ENCODE results near the gene CBX5.
"Not testable (repeated sequence)": the region's sequence is repeated elsewhere in the genome, so short reads cannot be mapped to it uniquely, and the experiment has no call there.

Gene CBX5

DNA sequence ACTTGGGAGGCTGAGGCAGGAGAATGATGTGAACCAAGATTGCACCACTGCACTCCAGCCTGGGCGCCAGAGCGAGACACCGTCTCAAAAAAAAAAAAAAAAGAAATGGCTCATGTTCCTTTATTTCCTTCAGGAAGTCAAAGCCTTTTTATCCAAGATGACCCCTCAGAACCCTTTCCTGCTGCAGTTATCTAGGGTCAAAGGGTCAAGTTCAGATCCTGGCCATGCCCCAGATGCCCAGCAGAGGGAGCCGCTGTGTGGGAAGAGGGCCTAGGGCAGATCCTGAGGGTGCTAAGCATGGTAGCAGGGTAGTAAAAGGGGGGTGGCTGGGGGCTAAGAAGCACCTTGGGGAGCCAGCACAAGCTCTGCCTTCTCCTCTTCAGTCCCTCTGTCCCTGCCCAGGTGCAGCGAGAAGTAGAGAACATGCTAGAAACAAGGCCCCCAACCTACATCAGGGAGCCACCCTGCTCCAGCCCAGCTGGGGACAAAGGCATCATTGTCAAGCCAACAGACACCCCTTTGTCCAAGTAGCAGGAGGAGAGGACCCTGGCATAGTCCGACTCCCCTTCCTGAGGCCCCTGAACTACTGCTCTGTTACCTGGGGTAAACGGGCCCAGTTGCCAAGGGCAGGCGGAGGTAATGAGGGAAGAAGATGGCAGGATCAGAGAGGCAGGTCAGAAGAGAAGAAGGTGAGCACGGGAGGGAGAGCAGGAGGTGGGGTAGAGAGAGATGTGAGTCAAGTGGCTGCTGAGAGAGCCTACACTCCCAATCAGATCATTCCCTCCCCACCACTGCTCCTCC is 14.4 kb upstream of the CBX5 start:
- peak; percentile 58 for DNase-seq

DNA sequence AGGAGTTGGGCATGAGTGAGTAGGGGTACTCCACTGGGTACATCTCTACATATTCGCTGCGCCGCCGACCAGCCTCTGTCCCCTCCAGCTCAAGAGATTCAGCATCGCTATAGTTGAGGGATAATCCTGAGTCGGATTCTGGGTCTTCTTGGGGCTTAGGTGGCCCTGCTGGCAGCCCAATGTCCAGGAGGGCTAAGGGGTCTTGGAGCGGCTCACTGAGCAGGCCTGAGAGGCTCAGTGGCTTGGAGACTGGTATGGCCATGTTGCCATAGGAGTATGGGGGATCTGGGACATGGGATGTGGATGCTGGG is 13.0 kb upstream of the CBX5 start:
- no peak for DNase-seq

DNA sequence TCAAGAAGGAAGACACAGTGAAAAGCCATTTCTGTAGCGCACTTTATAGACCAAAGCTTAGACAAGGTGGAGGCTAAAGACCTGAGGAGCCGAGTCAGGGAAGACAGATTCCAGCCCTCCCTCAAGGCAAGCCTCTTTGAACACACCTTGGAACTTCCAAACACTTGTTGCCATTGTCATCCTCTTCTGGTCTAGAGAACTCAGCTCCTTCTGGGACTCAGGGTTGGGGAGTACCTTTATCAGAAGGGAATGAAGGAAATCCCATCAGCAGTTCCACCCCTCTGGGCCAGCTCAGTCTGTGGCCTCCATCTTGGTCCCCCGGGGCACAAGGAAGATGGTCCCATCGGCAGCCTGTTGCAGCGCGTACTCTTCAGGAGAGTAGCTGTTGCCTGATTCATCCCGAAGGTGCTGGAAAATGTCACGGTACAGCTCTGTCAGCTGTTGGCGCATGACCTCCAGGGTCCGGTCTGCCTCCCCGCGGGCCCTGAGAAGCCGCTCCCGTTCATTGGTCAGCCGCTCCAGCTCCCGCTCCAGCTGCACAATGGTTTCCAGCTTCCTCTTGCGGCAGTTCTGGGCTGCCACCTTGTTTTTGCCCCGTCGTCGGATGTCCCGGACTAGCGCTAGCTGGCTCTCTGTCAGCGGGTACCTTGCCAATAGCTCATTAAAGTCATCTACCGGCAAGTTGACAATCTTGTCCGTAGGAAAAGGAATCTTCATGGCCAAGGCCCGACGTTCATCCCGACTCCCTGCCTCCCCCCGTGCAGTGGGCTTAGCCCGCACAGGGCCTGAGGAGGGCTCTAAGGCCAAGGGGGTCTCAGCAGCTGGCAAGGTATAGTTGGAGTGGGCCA is 12.4 kb upstream of the CBX5 start:
- DNase-seq: no peak

DNA sequence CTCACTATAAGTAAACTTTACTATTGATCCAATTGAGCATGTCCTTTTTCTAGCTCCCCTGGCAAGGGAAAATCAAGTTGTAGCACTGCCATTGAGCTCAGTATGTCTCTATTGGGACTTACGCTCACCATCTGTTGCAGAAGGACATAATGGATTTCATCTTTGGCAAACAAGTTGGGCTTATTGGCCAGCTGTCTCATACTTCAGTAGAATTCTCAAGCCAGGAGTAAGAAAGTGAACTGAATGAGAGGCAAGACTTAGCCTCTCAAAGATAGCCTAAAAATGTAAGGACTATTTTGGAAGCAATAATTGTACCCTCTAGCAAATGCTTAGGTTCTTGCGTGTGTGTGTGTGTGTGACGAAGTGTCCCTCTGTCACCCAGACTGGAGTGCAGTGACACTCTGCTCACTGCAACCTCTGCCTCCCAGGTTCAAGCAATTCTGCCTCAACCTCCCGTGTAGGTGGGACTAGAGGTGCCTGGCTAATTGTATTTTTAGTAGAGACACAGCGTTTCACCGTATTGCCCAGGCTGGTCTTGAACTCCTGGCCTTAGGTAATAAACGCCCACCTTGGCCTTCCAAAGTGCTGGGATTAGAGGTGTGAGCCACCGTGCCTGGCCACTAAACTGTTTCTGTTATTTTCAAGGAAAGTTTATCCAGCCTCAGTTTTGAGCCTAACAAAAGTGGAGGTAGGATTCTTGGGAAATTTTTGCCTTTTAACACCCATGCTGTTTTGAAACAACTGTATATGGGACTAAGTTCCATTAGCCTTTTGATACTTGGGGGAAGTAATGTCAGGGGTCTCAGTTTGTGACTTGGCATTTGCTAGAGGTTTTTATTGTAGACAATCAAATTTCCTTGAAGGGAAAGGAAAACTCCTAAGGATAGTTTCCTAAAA is 7.6 kb upstream of the CBX5 start:
- peak; percentile 23 for DNase-seq

DNA sequence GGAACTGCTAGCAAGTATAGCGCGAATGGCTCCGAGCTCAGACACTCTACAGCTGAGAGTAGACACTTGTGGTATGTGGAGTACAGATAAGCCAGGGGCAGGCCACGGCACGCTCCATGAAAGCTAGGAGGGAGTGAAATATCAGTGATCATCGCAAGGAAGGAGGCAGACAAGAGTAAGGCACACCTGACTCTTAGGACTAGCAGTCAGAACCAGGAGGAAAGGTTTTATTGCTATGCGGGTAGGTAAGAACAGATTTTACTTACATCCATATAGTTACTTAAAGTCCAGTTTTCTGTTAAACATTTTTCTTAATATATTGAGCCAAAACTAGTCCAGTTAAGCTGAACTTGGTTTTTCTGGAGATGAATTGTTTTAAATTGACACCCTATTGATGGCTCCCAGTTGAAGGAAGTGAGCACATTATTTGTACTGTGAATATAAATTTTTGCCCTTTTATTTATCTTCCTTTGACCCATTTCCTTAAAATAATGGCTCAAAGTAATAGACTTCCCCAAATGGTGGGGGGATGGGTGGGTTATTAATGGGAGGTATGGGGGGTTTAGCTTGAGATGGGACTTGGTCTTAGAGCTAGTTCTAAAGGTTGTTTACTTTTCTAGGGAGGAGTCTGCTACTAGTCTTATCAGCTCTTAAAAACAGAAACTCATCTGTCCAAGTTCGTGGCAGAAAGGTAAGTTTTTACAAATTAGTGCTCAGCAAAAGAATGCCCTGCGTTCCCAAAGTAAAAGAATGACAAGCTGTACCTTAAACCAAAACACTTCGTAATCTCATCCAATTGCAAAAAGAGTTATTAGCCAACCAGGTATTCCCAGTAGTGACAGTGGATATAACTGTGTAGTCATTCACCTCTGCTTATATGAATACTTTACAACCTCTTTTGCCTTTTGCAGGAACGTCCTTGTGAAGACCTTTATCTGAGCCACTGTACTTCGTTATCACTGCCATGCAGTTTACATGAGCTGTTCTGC is 6.4 kb upstream of the CBX5 start:
- peak; percentile 20 for DNase-seq

DNA sequence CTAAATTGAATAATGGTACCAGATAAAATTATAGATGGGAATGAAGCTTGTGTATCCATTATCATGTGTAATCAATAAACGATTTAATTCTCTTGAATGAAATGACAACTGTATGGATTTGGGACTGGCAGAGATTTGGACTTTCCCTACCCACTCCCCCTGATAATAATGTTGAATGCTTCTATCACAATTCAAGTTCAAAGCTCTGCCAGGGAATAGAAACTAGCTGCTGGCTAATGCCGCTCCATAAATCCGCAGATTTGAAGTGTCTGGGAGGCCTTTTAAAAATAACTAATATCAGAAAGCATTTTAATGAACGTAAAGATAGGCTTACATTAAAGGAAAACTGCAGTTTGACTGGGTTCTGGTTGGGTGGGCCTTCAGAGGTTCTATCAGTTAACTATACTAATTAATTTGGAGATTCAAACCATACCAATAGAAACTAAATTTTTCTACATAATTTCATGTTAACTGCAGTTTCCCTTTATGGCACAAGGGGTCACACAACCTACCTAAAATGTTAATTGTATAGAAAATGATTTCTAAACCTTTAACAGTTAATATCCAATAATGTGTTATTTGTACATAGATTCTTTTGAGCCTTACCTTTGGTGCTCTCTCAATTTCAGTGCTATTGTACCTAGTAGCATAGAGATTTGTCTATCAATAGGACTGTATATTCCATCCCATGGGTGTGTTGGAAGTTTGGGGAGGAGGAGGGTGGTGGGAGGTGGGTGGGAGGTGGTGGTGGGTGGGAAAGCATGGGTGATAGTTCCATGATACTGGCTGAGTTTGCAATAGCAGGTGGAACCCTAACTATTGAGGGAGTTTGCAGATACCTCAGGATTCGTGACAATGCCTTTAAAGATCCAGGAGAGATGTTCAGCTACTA is 5.5 kb upstream of the CBX5 start:
- no peak for DNase-seq

DNA sequence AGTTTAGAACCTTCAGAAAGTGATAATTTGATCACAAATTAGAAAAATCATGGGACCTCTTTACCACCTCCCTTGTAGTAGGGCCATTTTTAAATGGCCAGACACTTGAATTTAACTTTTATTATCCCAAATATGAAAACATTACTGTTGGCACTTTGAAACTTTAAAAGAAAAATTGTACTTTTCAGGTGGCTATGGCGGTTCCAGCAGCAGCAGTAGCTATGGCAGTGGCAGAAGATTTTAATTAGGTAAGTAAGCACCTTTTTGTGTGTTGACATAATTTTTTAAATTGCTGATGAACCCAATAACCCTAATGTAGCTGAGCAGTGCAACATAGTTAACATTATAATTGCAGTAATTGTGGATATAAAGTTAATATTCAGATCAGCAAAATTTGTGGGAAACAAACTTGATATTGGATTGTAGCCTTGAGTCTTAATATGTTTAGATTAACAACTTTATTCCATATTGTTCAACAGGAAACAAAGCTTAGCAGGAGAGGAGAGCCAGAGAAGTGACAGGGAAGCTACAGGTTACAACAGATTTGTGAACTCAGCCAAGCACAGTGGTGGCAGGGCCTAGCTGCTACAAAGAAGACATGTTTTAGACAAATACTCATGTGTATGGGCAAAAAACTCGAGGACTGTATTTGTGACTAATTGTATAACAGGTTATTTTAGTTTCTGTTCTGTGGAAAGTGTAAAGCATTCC is 4.3 kb upstream of the CBX5 start:
- DNase-seq: not testable (repeated sequence)

DNA sequence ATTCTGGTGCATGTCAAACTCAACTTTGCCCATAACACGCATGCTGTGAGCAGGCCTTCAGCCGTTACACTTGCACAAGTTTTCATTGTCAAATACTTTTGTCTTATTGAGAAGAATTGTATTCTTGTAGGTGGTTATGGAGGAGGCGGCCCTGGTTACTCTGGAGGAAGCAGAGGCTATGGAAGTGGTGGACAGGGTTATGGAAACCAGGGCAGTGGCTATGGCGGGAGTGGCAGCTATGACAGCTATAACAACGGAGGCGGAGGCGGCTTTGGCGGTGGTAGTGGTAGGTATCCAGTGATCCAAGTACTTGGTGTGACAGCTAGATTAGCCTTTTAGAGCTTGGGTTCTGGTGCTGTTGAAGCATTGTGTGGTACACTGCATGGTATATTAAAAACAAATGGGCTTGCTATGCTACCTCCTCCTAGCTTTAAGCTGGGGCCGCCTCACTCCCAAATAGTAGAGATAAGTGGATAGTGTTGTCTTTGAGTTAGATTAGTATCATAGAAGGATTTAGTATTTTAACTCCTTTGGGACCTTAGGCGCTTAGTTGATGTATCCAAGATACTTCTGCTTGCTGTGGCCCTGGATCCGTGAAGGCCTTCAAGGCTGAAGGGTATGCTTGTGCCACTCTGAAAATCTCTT is 3.1 kb upstream of the CBX5 start:
- DNase-seq: peak; percentile 44

DNA sequence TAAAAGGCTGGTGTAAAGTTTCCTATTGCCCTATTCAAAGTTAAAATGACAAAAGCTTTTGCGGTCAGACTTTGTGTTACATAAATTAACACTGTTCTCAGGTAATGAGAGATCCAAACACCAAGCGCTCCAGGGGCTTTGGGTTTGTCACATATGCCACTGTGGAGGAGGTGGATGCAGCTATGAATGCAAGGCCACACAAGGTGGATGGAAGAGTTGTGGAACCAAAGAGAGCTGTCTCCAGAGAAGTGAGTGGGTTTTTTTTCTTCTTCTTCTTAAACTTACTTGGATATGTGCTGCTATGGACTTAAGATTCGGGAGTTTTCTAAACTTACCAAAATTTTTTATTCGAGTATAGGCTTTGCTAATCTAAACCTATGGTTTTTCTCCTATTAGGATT is 1.8 kb upstream of the CBX5 start:
- DNase-seq: not testable (repeated sequence)

DNA sequence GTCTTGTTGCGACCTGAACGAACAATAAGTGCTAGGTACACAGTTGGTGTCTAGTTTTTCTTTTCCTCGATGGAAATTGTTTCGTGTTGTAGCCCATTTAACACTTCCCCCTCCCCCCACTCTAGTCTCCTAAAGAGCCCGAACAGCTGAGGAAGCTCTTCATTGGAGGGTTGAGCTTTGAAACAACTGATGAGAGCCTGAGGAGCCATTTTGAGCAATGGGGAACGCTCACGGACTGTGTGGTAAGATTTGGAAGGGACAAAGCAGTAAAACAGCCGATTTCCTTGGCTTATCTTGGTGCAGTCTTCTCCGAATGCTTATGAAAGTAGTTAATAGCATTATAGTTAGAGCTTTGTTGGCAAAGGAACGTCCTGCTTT is 1.3 kb upstream of the CBX5 start:
- DNase-seq: not testable (repeated sequence)

DNA sequence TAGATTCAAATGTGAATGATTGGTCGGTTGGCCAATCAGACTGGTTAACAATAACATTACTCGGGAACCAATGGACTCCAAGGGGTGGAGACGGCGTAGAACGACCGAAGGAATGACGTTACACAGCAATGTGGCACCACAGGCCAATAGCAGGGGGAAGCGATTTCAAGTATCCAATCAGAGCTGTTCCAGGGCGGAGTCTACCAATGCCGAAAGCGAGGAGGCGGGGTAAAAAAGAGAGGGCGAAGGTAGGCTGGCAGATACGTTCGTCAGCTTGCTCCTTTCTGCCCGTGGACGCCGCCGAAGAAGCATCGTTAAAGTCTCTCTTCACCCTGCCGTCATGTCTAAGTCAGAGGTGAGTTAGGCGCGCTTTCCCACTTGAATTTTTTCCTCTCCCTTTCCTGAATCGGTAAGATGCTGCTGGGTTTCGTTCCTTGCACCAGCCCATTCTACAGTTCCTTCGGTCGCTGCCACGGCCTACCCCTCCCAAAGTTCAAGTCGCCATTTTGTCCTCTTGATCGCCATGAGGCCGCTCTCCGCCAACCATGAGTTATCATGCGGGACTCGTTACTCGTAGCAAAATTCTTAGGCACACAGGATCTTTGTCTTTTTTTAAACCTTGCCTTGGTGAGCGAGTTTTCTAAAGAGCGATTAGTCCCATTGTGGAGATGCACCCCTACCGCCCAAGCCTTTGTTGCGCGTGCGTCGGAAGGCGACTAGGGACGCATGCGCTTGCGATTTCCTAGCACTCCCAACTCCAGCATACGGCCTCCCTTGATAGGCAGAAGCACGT is 742 bp upstream of the CBX5 start, which contains the start of gene HNRNPA1:
Gene HNRNPA1, plus strand, starts transcription at position 259 of the 793 bp plus-strand sequence. Its CDS starts 82 bp downstream, at position 341.
- peak; percentile 92 for DNase-seq

DNA sequence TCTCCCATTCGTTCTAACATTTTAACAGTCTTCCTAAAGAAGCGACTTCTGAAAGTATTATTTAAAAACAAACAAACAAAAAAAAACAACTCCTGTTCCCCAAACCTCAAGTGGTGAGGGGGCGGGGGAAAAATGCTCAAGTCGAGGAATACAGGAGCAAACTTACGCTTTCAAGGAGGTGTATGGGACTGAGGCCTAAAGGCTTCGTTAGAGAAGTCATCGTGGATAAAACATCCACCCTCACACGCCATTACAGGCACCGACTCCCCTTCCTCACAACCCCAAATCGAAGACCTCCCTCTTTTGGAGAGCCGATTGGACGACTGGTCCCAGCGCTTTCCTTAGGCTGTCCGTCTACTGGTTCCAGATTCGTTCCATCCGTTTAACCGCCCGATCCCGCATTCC is 693 bp downstream of the CBX5 start:
- DNase-seq: no peak

DNA sequence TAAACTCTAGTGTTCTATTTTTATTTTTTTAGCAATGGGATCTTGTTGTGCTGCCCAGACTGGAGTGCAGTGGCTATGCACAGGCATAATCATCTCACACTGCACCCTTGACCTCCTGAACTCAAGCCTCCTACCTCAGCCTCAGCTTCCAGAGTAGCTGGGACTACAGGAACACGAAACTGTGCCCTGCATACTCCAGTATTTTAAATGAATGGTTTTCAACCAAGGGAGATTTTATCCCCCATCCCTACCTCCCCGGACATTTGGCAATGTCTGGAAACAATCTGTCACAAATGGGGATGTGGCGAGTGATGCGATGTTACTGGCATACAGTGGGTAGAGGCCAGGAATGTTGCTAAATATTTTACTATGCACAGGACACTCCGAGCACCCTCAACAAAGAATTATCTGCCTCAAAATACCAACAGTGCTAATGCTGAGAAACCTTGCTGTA is 2.1 kb downstream of the CBX5 start:
- no peak for DNase-seq

DNA sequence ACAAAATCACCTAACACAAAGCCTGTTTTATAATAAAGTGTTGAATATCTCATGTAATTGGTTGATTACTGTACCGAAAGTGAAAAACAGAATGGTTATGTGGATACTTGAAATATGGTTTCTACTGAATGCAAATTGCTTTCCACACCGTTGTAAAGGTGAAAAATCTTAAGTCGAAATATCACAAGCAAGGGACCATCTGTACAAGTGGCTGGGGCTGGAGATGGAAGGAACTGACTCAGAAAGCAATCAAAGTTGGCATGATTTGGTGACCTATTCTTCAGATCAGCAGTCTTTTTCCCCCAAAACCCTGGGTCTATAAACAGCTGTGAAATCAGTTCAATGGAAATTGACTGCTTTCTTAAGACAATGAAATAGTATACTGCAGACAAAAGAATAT is 3.6 kb downstream of the CBX5 start:
- DNase-seq: no peak

DNA sequence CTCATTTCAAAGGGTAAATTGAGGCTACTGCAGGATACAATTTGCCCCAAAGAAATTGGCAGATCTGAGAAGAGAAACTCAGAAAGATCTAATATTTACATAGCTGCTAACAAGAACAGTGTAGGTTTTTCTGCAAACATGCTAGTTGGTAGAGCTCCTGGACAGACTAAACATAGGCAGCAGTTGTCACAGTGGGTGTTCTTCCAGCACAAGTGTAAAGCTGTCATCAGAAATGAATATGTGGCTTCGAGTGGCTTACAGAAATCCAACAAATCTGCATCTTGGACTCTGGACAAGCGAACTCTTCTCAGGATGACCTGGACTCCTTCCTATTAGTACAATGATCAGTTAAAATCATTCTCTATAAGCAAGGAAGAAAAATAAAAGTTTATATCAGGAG is 5.9 kb downstream of the CBX5 start:
- DNase-seq: no peak

DNA sequence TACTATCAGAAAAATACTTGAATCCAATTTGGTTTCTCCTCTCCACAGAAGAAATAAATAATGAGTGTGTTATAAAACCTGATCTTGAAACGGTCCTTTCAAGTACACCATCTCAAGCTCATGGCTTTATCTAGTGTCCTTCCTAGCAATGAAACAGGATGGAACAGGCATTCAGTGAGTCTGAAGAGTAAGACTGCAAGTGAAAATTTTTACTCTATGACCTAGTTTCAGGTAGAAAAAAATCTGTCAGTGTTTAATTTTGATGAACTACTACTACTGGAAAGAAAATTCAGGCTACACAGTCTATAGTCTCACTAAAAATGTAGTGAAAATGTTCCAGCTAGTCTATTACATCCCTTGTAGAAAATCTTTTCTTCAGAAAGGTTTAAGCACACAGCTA is 7.7 kb downstream of the CBX5 start:
- no peak for DNase-seq

DNA sequence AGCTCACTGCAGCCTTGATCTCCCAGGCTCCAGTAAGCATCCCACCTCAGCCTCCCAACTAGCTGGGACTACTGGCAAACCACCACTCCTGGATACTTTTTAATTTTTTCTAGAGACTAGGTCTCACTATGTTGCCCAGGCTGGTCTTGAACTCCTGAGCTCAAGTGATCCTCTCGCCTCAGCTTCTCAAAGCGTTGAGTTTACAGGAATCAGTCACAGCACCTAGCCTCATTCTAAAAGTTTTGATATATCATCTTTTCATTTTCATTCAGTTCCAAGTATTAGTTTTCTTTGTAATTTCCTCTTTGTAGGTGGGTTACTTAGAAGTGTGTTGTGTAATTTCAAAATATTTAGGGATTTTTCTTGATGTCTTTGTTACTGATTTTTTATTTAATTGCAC is 9.6 kb downstream of the CBX5 start:
- no peak for DNase-seq

DNA sequence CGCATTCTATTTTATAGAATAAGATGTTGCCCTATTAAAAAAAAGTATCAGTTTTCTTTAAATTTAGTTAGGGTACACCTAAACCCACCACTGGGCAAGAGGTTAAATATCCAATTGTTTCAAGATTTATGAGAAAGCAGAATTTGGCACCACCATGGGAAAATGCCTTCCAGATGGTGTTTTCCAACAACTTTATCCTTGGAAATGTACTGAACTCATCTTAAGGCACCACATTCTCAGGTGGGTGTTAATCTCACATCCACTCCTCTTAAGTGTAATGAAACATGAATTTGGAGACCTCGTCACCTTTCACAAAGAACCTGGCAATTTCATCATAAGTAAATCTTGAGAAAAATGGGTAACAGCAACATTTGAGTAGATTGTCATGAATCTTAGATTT is 13.1 kb downstream of the CBX5 start:
- no peak for DNase-seq

DNA sequence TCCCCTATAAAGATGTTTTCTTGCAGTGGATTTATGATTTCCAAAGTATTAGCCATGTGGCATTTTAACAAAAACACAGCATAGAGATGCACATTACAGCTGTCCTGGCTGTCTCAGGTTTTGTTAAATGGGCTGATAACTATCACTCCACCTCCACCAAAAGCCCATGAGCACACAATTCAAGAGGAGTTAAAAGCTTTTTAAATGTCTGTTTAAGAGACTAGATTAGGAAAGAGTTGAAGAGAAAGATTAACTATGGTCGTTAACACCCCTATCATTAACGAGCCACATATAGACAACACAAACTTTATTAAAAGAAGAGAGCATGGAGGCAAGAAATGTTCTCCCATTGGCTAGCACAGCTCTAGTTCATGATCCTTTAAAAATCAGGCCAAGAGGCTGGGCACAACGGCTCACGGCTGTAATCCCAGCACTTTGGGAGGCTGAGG is 14.5 kb downstream of the CBX5 start:
- DNase-seq: no peak

Data from activated naive CD4-positive, alpha-beta T cell treated with anti-CD3 and anti-CD28 coated beads, Interleukin-2, amount 50 U/mL, for 16 hours (primary cell).